NCI-H82 treated with DMSO at 0.1 percent for 48 hours (cell line): Measurements from ENCODE around the gene ZNF311.
"Not testable (repeated sequence)": the region's sequence is repeated elsewhere in the genome, so short reads cannot be mapped to it uniquely, and the experiment has no call there.

Source experiments
- DNase-seq: peaks from one replicate; lab custom pipeline; 2025; ENCODE audit not compliant: unreplicated experiment; lab: John Stamatoyannopoulos, UW

Gene ZNF311

DNA sequence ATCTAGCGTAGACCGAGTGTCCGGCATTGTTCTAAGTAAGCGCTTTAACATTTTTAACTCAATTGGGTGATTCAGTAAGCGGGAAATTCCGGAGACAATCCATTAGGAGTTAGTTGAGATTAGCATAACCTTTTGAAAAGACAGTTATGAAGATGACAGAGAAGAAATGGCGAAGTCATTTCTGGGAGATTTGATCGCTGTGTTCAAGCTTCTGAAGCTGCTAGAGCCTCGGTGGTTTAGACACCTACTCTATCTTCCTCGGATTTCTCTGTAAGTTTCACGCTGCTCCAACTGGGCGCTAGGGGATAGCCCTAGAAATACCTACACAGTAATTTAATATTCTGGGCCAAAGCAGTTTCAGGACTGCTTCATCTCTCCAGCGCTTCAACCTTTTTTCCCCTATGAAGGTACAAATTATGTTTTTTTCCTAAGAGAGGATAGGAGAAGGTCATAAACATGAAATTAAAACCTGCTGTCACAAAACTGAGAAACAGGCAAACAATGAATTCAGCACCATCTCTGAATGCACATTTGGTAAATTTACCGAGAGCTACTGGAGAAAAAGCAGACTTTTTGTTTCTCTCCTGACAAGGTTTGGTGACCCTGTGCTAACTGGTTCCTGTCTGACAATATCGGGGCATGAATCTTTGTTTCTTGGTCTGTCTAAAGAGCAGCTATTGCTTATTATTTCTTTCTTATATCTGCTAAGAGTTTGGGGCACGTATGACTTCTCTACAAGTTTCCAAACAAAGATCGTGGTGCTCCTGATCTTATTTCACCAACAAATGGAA, 22.4 kb downstream of the ZNF311 start:
- peak; percentile 62 for DNase-seq

DNA sequence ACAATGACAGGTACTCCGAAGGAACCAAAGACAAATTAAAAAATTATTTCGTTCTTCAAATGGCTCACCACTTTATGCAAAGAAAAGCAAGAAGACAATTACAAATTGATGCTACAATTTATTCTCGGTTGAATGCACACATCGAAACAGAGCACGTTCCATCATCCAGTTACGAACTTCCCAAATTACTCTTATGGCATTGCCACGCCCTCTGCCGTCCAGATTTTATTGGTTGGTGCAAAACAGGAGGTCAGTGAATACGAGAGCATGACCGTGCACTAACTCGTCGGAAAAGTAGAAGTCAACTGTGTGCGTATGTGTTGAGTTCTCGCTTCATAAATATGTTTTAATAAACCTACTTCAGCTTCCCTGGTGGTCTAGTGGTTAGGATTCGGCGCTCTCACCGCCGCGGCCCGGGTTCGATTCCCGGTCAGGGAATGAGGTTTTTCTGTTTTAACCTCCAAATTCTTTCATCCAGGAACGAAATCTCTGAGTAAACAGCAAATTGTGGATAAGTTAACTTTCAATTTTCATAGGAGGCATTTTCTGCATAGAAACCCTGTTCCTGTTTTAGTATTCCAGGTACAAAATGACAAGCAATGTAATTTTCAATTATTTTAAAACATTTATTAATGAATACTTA, 23.2 kb downstream of the ZNF311 start:
- DNase-seq: peak; percentile 80

DNA sequence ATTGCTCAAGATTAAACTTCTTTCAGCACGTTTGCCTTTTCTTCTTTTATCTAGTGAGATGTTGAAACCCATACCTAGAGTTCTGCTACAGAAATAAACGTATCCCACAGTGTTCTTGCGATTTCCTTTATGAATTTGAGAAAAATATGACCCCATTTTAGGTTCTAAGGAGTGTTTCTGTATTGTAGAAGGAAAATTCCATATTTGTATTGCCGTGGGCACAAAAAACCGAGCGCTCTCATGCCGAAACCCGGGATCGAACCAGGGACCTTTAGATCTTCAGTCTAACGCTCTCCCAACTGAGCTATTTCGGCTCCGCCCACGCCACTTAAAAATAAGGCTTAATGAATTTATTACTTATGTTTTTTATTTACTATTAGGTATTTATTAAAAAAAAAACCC, 23.7 kb downstream of the ZNF311 start:
- peak; percentile 81 for DNase-seq

DNA sequence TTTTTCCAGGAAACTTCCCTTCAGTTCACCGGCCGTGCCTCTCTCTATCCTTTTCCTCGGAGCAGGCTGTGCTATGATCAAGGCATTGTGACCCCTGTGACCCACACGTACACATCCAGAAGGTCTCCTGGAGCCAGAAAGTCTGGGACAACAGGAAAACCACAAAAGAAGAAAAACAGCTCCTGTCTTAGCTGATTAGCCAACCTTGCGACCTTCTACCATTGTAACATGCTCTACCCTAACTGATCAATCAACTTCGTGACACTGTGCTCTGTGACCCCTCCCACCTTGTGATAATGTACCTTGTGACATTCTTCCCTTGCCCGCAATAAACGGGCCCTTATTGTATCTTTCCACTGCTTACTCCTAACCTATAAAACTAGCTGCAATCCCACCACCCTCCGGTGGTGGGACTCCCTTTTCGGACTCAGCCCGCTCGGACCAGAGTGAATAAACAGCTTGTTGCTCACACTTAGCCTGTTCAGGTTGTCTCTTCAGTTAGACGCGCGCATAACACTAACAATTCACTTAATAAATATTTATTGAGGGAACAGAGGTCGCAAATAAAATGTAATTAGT, 24.2 kb downstream of the ZNF311 start:
- peak; percentile 88 for DNase-seq

DNA sequence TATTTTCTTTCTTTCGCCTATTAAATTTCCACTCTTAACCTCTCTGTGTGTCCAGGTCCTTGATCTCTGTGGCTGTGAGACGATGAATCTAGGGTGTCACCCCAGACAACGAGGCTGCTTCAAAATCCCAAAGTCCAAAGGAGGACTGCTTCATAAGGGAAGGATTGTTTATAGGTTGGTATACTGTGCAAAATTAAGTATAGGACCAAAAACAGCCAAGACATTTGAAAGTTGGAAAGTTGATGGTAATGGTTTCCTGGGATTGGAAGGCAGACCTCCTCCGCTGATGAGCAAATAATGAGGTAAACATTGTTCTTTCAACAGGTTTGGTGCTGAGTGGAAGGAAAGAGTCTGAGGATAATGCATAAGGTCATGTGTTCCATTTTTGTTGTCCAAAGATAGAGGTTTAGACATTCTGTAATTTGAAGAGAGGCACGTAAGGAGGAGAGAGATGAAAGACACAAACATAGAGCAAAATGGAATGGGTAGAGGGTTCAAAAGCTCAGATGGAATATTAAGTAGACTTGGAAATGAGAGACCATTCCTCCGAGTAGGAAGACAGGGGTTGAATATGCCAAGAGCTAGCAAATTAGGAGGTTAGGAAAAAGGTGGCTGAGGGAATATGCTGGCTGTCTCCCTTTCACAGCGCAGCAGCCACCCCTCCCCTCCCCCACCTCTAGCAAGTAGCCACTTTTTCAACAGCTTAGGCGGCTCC, 24.8 kb downstream of the ZNF311 start:
- DNase-seq: no peak

DNA sequence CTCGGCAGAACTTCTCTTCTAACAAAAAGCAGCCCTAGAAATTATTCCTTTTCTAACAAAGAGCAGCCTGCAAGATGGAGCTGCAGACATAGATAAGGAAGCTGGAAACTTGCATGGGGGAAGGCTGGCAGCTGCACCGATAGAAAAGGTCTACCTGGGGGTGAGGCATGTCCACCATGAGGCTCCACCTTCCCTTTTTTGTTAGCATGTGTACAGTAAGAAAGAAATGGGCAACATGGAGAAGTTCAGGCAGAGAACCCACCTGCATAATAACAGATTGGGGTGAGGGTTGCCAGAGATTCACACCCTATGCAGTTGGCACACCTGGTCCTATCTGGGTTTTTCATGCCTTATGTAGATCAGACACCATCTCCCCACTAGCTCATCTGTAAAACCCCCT, 25.4 kb downstream of the ZNF311 start:
- no peak for DNase-seq

DNA sequence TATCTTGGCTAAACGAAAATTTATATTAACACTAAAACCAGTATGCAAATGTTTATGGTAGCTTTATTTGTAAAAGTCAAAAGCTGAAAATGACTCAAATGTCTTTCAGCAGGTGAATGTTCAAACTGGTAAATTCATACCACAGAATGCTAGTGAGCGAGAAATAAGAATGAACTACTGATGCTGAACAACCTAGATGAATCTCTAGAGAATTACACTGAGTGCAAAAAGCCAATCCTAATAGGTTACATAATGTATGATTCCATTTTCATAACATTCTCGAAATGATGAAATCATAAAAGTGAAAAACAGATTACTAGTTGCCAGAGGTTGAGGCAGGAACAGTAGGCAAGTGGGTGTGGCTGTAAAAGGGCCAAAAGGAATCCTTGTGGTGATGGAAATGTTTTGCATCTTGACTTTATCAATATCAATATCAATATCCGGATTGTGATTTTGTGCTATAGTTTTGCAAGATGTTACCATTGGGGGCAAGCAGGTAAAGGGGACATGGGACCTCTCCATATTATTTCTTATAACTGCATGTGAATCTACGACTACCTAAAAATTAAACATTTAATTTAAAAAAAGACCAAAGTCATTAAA, 26.1 kb downstream of the ZNF311 start:
- DNase-seq: no peak

DNA sequence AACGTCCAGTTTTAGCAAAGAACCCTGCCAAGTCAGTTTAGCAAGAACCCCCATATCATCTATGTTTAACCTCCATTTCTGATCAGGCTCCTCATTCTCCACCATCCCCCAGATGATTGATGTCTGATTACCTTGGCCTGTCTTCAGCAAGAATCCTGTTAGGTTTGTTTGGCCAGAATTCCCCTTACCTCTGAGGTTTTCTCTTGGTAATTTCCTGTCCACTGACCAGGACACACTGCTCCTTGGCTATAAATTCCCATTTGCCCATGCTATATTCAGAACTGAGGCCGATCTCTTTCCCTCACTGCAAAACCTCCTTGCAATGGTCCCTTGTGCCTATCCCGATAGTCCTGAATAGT, 27.0 kb downstream of the ZNF311 start:
- no peak for DNase-seq

DNA sequence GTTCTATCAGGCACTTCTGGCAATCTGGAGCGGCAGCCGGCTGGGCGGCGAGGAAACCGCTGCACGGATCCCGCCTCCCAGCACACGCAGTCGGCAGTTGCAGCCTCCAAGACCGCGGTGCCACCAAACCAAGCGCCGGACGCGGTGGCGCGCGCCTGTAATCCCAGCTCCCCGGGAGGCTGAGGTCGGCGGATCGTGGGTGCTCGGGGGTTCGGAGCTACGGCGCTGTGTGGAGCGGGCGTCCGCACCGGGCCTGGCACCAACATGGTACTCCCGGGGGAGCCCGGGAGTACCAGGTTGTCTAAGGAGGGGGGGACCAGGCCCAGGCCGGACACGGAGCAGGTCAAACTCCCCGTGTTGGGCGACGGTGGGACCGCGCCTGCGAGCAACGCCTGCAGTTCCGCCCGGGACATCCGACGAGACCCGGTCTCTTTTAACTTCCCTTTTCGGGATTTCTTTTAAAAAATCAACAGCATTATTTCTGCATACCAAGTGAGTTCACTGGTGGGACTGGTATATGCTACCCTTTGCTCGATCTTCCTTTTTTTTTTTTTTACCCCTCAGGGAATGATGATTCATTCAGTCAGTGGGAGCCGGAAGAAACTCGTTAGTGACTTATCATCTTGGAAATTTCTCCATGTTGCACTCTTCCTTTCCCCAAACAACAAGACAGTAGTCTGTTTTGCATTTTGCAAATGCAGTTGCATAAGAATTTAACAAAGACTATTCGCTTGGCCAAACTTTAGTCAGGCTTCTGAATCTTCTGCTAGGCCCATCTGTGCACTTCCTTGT, 27.6 kb downstream of the ZNF311 start:
- DNase-seq: no peak

DNA sequence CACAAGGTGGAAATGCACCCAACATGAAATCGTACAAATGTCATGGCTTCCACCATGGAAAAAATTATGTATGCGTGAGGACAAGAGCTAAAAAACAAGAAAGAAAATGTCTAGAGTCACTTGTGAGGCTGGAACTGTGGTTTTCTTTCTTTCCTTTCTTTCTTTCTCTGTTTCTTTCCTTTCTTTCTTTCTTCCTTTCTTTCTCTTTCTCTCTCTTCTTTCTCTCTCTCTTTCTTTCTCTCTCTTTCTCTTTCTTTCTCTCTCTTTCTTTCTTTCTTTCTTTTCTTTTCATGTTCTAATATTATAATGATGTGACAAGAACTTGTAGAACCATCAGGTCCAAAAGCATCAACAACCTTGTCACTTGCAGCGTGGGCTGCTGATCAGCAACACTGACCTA, 28.4 kb downstream of the ZNF311 start:
- DNase-seq: no peak

DNA sequence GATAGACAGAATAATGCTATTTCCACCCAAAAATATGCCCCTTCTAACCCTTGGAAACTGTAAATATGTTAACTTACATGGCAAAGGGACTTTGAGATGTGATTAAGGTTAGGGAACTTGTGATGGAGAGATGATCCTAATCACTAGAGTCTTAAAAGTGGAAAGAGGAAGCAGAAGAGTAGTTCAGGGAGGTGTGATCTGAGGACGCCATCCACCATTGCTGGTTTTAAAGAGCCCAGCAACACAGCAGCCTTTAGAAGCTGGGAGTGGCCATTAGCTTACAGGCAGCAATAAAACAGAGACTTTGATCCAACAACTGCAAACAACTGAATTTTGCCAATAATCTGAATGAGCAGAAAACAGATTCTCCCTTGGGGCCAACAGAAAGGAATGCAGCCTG, 30.6 kb downstream of the ZNF311 start:
- DNase-seq: no peak

DNA sequence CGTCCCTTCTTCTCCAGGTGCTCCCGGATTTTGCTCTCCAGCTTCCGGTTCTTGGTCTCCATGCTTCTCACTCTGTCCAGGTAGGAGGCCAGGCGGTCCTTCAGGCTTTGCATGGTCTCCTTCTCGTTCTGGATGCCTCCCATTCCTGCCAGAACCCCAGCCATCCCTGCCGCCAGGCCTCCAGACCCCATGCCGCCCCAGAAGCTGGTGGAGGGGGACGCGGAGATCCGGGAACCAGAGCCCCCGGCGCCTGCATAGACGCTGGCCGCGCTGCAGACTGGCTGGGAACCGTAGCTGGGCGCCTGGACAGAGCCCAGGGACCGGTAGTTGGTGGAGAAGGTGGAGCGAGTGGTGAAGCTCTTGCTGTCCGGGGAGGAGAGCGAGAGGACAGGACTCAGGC, 35.1 kb downstream of the ZNF311 start:
- not testable (repeated sequence) for DNase-seq

DNA sequence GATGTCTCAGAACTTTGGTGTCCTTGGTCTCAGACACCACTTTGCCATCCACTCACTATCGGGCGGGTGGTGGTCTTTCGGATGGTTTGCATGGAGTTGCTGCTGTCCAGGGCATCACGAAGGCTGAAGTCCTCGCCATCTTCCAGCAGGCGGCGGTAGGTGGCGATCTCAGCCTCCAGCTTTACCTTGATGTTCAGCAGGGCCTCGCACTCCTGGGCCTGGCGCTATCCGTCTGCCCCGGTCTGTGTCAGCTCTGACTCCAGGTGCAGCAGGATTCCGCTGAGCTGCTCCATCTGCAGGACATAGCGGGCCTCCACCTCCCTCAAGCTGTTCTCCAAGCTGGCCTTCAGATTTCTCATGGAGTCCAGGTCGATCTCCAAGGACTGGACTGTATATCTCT, 36.0 kb downstream of the ZNF311 start:
- no peak for DNase-seq

DNA sequence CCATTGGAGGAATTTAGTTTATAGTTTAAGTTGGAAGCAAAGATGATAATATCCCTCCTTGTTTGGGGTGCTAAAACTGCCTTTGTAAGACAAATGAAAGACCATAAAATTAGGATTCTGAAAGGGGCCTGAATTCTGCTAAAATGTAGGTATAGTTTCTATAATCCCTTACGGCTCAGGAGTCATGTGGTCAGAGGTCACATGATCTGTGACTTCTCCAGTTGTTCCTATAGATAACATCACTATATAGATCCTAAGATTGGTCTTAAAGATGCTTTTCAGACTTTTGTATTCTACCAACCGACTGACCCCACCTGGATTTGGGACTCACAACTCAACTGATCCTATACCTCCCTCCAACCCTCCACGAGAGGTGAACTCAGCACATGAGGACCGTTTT, 36.6 kb downstream of the ZNF311 start:
- DNase-seq: no peak

DNA sequence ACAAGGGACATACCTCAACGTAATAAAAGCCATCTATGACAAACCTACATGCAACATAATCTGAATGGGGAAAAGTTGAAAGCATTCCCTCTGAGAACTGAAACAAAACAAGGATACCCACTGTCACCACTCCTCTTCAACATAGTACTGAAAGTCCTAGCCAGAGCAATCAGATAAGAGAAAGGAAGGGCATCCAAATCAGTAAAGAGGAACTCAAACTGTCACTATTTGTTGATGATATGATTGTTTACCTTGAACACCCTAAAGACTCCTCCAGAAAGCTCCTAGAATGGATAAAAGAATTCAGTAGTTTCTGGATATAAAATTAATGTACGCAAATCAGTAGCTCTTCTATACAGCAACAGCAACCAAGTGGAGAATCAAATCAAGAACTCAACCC, 39.4 kb downstream of the ZNF311 start:
- no peak for DNase-seq

DNA sequence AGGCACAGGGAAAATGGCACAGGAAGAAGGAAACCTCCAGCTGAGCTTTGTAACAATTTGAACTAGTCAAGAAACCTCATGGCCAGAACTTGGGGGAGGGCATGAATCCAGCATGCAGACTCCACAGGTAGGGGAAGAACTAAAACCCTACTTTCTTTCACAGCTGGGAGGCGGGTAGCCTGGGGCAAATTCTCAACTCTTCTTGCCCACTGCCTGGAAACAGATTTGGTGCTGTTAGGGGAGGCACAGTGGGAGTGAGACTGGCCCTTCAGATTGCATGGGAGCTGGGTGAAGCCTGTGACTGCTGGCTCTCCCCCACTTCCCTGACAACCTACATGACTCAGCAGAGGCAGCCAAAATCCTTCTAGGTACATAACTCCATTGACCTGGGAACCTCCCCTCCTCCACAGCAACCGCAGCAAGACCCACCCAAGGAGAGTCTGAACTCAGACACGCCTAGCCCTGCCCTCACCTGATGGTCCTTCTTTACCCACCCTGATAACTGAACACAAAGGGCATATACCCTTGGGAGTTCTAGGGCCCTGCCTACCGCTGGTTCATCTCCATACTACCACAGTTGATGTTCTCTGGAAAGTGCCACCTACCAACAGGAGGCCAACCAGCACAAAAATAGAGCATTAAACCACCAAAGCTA, 44.1 kb downstream of the ZNF311 start:
- no peak for DNase-seq

DNA sequence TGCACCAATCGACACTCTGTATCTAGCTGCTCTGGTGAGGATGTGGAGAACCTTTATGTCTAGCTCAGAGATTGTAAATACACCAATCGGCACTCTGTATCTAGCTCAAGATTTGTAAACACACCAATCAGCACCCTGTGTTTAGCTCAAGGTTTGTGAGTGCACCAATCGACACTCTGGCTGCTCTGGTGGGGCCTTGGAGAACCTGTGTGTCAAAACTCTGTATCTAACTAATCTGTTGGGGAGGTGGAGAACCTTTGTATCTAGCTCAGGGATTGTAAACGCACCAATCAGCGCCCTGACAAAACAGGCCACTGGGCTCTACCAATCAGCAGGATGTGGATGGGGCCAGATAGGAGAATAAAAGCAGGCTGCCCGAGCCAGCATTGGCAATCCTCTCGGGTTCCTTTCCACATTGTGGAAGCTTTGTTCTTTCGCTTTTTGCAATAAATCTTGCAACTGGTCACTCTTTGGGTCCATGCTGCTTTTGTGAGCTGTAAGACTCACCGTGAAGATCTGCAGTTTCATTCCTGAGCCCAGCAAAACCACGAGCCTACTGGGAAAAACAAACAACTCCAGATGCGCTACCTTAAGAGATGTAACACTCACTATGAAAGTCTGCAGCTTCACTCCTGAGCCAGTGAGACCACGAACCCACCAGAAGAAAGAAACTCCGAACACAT, 46.4 kb downstream of the ZNF311 start:
- DNase-seq: not testable (repeated sequence)

DNA sequence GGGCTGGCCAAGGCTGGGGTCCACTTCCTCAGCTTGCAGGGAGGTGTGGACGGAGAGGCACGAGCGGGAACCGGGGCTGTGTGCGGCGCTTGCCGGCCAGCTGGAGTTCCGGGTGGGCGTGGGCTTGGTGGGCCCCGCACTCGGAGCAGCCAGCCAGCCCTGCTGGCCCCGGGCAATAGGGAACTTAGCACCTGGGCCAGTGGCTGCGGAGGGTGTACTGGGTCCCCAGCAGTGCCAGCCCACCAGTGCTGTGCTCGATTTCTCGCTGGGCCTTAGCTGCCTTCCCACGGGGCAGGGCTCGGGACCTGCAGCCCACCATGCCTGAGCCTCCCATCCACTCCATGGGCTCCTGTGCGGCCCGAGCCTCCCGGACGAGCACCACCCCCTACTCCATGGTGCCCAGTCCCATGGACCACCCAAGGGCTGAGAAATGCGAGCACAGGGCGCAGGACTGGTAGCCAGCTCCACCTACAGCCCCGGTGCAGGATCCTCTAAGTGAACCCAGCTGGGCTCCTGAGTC, 47.3 kb downstream of the ZNF311 start:
- DNase-seq: not testable (repeated sequence)

DNA sequence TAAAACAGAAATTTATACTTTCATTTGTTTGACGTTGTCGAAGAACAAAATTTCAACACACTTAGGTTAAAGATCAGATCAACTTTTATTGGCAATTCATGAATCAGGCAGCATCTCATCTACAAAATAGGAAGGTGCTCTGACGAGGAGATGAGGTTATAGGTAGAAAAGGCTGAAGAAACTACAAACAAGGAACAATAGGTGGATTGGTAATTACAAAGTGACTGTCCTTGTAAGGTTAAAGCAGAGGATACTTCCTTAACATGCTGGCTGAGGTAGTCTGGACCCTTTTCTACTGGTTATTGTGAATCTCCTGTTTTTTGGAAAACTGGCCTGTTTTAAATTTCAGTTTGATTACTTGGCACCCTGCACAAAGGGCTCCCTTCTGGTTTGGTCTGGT, 48.8 kb downstream of the ZNF311 start:
- no peak for DNase-seq
